ENCODE results near the gene HES1. TPM values are rescaled to one million over a fixed set of nuclear protein-coding genes. Genes with fewer than 3 reads are reported as not detected.

HES1 gene
- total and polyA plus RNA-seq, 10 of the 15 experiments (the other 5 are each of a cell fraction or from before 2014, with no cell fraction given) = 0.46 to 5.3 (median 2.3) TPM

GRCh38 chr3:194134757-194135515, 1.0 kb upstream of the HES1 start (continued):
- no peak for TF ChIP-seq ZNF592 (IDR thresholded peaks at IDR 0.05)
- TF ChIP-seq NR2F1 (conservative IDR thresholded peaks at IDR 0.05) = peak; percentile 23; the same call in 1 of the 2 replicates
- TF ChIP-seq, protein P1, sequence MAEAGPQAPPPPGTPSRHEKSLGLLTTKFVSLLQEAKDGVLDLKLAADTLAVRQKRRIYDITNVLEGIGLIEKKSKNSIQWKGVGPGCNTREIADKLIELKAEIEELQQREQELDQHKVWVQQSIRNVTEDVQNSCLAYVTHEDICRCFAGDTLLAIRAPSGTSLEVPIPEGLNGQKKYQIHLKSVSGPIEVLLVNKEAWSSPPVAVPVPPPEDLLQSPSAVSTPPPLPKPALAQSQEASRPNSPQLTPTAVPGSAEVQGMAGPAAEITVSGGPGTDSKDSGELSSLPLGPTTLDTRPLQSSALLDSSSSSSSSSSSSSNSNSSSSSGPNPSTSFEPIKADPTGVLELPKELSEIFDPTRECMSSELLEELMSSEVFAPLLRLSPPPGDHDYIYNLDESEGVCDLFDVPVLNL (IDR thresholded peaks at IDR 0.05; ENCODE audit: low read depth, low read length) = no peak
- no peak for TF ChIP-seq SIX5 (IDR thresholded peaks at IDR 0.05; ENCODE audit: low read depth, low read length, severe bottlenecking)
- TF ChIP-seq MYC (IDR thresholded peaks at IDR 0.05; ENCODE audit: insufficient read depth, insufficient read length, insufficient replicate concordance, low read length, severe bottlenecking) = peak; percentile 66
- no peak for TF ChIP-seq MTA3 (IDR thresholded peaks at IDR 0.05; ENCODE audit: borderline replicate concordance, low read length)
- TF ChIP-seq, protein P2, sequence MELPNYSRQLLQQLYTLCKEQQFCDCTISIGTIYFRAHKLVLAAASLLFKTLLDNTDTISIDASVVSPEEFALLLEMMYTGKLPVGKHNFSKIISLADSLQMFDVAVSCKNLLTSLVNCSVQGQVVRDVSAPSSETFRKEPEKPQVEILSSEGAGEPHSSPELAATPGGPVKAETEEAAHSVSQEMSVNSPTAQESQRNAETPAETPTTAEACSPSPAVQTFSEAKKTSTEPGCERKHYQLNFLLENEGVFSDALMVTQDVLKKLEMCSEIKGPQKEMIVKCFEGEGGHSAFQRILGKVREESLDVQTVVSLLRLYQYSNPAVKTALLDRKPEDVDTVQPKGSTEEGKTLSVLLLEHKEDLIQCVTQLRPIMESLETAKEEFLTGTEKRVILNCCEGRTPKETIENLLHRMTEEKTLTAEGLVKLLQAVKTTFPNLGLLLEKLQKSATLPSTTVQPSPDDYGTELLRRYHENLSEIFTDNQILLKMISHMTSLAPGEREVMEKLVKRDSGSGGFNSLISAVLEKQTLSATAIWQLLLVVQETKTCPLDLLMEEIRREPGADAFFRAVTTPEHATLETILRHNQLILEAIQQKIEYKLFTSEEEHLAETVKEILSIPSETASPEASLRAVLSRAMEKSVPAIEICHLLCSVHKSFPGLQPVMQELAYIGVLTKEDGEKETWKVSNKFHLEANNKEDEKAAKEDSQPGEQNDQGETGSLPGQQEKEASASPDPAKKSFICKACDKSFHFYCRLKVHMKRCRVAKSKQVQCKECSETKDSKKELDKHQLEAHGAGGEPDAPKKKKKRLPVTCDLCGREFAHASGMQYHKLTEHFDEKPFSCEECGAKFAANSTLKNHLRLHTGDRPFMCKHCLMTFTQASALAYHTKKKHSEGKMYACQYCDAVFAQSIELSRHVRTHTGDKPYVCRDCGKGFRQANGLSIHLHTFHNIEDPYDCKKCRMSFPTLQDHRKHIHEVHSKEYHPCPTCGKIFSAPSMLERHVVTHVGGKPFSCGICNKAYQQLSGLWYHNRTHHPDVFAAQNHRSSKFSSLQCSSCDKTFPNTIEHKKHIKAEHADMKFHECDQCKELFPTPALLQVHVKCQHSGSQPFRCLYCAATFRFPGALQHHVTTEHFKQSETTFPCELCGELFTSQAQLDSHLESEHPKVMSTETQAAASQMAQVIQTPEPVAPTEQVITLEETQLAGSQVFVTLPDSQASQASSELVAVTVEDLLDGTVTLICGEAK (IDR thresholded peaks at IDR 0.05; ENCODE audit: borderline replicate concordance) = no peak
- no peak; the same call in 1 of the 2 replicates for TF ChIP-seq RB1 (IDR thresholded peaks at IDR 0.05; ENCODE audit: borderline replicate concordance)
- no peak for TF ChIP-seq HDAC2 (IDR thresholded peaks at IDR 0.05)
- TF ChIP-seq GABPA (IDR thresholded peaks at IDR 0.05; ENCODE audit: low read depth) = peak; percentile 6; the same call in 1 of the 2 replicates
- peak; percentile 86 to 90 for TF ChIP-seq IKZF2 (IDR thresholded peaks at IDR 0.05)
- no peak for TF ChIP-seq MTA2 (IDR thresholded peaks at IDR 0.05; ENCODE audit: low read depth)
- TF ChIP-seq CBX3 (IDR thresholded peaks at IDR 0.05; ENCODE audit: borderline replicate concordance, low read depth) = no peak
- TF ChIP-seq ZNF207 (IDR thresholded peaks at IDR 0.05; ENCODE audit: borderline replicate concordance) = no peak
- no peak for TF ChIP-seq HDGF (IDR thresholded peaks at IDR 0.05)
- TF ChIP-seq IKZF1 (conservative IDR thresholded peaks at IDR 0.05) = peak; percentile 75
- no peak for TF ChIP-seq ATF7 (IDR thresholded peaks at IDR 0.05; ENCODE audit: low read depth)
- TF ChIP-seq NR2C1 (IDR thresholded peaks at IDR 0.05) = no peak
- TF ChIP-seq NRF1 (conservative IDR thresholded peaks at IDR 0.05; ENCODE audit: low read depth, low read length) = no peak
- TF ChIP-seq CREM (IDR thresholded peaks at IDR 0.05; ENCODE audit: low read depth) = peak; percentile 63
- TF ChIP-seq PML (IDR thresholded peaks at IDR 0.05; ENCODE audit: low read length) = no peak
- no peak for TF ChIP-seq JUND (IDR thresholded peaks at IDR 0.05; ENCODE audit: low read depth, low read length)
- TF ChIP-seq CHD2 (IDR thresholded peaks at IDR 0.05; ENCODE audit: borderline replicate concordance, low read depth, low read length) = 0 out of 2 replicates have a peak, but pooled peaks have one; percentile 42

Measured in GM12878 (cell line).